A673 (cell line): ENCODE results near the gene GTPBP8.

Experiments used
- CTCF ChIP-seq: fragments of 300-800, 200-600 bp; sonication (generic); conservative IDR thresholded peaks from 2 replicates; pipeline ENCODE4 v1.5.1; 2017; ENCODE audit warnings: low read depth, mild to moderate bottlenecking, antibody characterized with exemption, low read length, moderate library complexity, mixed read lengths
- EZH2 ChIP-seq: fragments of 200-600 bp; sonication (generic); IDR thresholded peaks from 2 replicates; pipeline ENCODE4 v1.6.1; 2017; ENCODE audit warnings: borderline replicate concordance, low read depth, mild to moderate bottlenecking, mixed read lengths, antibody characterized with exemption, low read length; ENCODE audit not compliant: poor library complexity, severe bottlenecking

DNA sequence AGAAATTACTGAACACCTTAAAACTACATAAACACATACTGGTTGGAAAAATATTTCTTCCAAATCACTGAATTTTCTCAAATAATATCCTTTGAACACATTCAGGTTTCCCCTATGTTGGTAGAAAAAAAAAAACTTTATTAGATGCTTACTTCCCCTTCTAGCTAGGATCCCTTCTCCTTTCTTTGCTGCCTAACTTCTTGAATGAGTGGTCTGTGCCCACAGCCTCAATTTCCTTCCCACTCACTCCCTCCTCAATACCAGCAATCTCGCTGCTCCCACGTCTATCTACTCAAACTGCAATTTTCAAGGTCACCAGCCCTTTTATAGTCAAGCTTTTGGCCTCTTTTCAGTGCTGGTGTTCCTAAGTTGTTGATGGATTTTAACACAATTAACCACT lies 24.2 kb upstream of the GTPBP8 start:
- TF ChIP-seq EZH2 = no peak
- TF ChIP-seq CTCF = no peak
